Measurements from ENCODE around the gene CWC27.

The CWC27 gene

GRCh38 chr5:64978546-64978945, 209.8 kb downstream of the CWC27 start:
- Histone ChIP-seq H3K27me3 (ENCODE audit: insufficient read depth, low read length, poor library complexity) (no peaks in the 10 kb centered on the region), H3K27ac (ENCODE audit: low read depth, low read length) (no peak overlapping the region), H3K79me2 (ENCODE audit: control insufficient read depth, insufficient read depth, low read length) (no peaks in the 10 kb centered on the region), H2BK15ac (replicated peaks; ENCODE audit: low read depth) (no peak overlapping the region), H3K9ac (ENCODE audit: low read length) (no peak overlapping the region), H3K18ac (ENCODE audit: low read length) (no peak overlapping the region), H3K4me1 (ENCODE audit: control insufficient read depth, low read depth, low read length) (no peaks in the 10 kb centered on the region), H2BK120ac (ENCODE audit: low read depth, low read length) (no peak overlapping the region), H3K4me3 (ENCODE audit: low read length) (no peak overlapping the region), H2AK5ac (ENCODE audit: low read length) (no peak overlapping the region), H2BK5ac (ENCODE audit: low read length) (no peak overlapping the region), H3K4ac (ENCODE audit: low read depth, low read length) (no peak overlapping the region), H3K79me1 (ENCODE audit: low read length) (no peaks in the 10 kb centered on the region), H3K23ac (ENCODE audit: low read length) (no peak overlapping the region), H4K5ac (ENCODE audit: low read length) (no peak overlapping the region), H3K4me2 (ENCODE audit: low read length) (no peak overlapping the region), H3K56ac (ENCODE audit: low read length) (no peak overlapping the region), H4K8ac (ENCODE audit: low read depth, low read length) (no peak overlapping the region), H3K36me3 (ENCODE audit: control insufficient read depth, insufficient read depth, low read length) (no peaks in the 10 kb centered on the region)
- DNase-seq, result no peak
- no CpG with 5 or more reads among the region's 2 CpGs for WGBS (ENCODE audit: extremely low coverage, insufficient coverage, low lambda C conversion rate)

GRCh38 chr5:64979531-64979930, 210.8 kb downstream of the CWC27 start:
- Histone ChIP-seq H3K4me1 (ENCODE audit: control insufficient read depth, low read depth, low read length) (no peaks in the 10 kb centered on the region), H4K5ac (ENCODE audit: low read length) (no peak overlapping the region), H3K4me2 (ENCODE audit: low read length) (no peak overlapping the region), H3K56ac (ENCODE audit: low read length) (no peak overlapping the region), H3K4me3 (ENCODE audit: low read length) (no peak overlapping the region), H3K27me3 (ENCODE audit: insufficient read depth, low read length, poor library complexity) (no peaks in the 10 kb centered on the region), H2BK15ac (replicated peaks; ENCODE audit: low read depth) (no peak overlapping the region), H3K27ac (ENCODE audit: low read depth, low read length) (no peak overlapping the region), H2BK120ac (ENCODE audit: low read depth, low read length) (no peak overlapping the region), H4K8ac (ENCODE audit: low read depth, low read length) (no peak overlapping the region), H3K4ac (ENCODE audit: low read depth, low read length) (no peak overlapping the region), H2BK5ac (ENCODE audit: low read length) (no peak overlapping the region), H3K9ac (ENCODE audit: low read length) (no peak overlapping the region), H3K23ac (ENCODE audit: low read length) (no peak overlapping the region), H2AK5ac (ENCODE audit: low read length) (no peak overlapping the region), H3K18ac (ENCODE audit: low read length) (no peak overlapping the region), H3K79me2 (ENCODE audit: control insufficient read depth, insufficient read depth, low read length) (no peaks in the 10 kb centered on the region), H3K36me3 (ENCODE audit: control insufficient read depth, insufficient read depth, low read length) (no peaks in the 10 kb centered on the region), H3K79me1 (ENCODE audit: low read length) (no peaks in the 10 kb centered on the region)
- WGBS (ENCODE audit: extremely low coverage, insufficient coverage, low lambda C conversion rate), result no CpG with 5 or more reads among the region's 3 CpGs
- DNase-seq, result no peak

GRCh38 chr5:64980176-64980575, 211.4 kb downstream of the CWC27 start:
- Histone ChIP-seq H3K18ac (ENCODE audit: low read length) (no peak overlapping the region), H3K79me2 (ENCODE audit: control insufficient read depth, insufficient read depth, low read length) (no peaks in the 10 kb centered on the region), H3K27me3 (ENCODE audit: insufficient read depth, low read length, poor library complexity) (no peaks in the 10 kb centered on the region), H3K36me3 (ENCODE audit: control insufficient read depth, insufficient read depth, low read length) (no peaks in the 10 kb centered on the region), H2BK5ac (ENCODE audit: low read length) (no peak overlapping the region), H4K8ac (ENCODE audit: low read depth, low read length) (no peak overlapping the region), H3K9ac (ENCODE audit: low read length) (no peak overlapping the region), H3K27ac (ENCODE audit: low read depth, low read length) (no peak overlapping the region), H3K4ac (ENCODE audit: low read depth, low read length) (no peak overlapping the region), H3K56ac (ENCODE audit: low read length) (no peak overlapping the region), H3K4me3 (ENCODE audit: low read length) (no peak overlapping the region), H3K79me1 (ENCODE audit: low read length) (no peaks in the 10 kb centered on the region), H3K4me1 (ENCODE audit: control insufficient read depth, low read depth, low read length) (no peaks in the 10 kb centered on the region), H4K5ac (ENCODE audit: low read length) (no peak overlapping the region), H3K23ac (ENCODE audit: low read length) (no peak overlapping the region), H3K4me2 (ENCODE audit: low read length) (no peak overlapping the region), H2BK15ac (replicated peaks; ENCODE audit: low read depth) (no peak overlapping the region), H2AK5ac (ENCODE audit: low read length) (no peak overlapping the region), H2BK120ac (ENCODE audit: low read depth, low read length) (no peak overlapping the region)
- DNase-seq, result no peak
- WGBS (ENCODE audit: extremely low coverage, insufficient coverage, low lambda C conversion rate), result no CpG with 5 or more reads among the region's 2 CpGs

- Histone ChIP-seq H3K4ac (ENCODE audit: low read depth, low read length) (no peak overlapping the region), H3K4me1 (ENCODE audit: control insufficient read depth, low read depth, low read length) (no peaks in the 10 kb centered on the region), H3K27ac (ENCODE audit: low read depth, low read length) (no peak overlapping the region), H3K4me2 (ENCODE audit: low read length) (no peak overlapping the region), H2AK5ac (ENCODE audit: low read length) (no peak overlapping the region), H3K23ac (ENCODE audit: low read length) (no peak overlapping the region), H2BK120ac (ENCODE audit: low read depth, low read length) (no peak overlapping the region), H2BK15ac (replicated peaks; ENCODE audit: low read depth) (no peak overlapping the region), H3K36me3 (ENCODE audit: control insufficient read depth, insufficient read depth, low read length) (no peaks in the 10 kb centered on the region), H3K9ac (ENCODE audit: low read length) (no peak overlapping the region), H3K79me2 (ENCODE audit: control insufficient read depth, insufficient read depth, low read length) (no peaks in the 10 kb centered on the region), H3K79me1 (ENCODE audit: low read length) (no peaks in the 10 kb centered on the region), H4K8ac (ENCODE audit: low read depth, low read length) (no peak overlapping the region), H3K18ac (ENCODE audit: low read length) (no peak overlapping the region), H3K56ac (ENCODE audit: low read length) (no peak overlapping the region), H3K27me3 (ENCODE audit: insufficient read depth, low read length, poor library complexity) (no peaks in the 10 kb centered on the region), H4K5ac (ENCODE audit: low read length) (no peak overlapping the region), H2BK5ac (ENCODE audit: low read length) (no peak overlapping the region), H3K4me3 (ENCODE audit: low read length) (no peak overlapping the region)
- no CpG with 5 or more reads among the region's 1 CpG for WGBS (ENCODE audit: extremely low coverage, insufficient coverage, low lambda C conversion rate)
- DNase-seq, result no peak
Observed at GRCh38 chr5:64987768-64988167, 219.0 kb downstream of the CWC27 start.

GRCh38 chr5:65009207-65009606, 240.5 kb downstream of the CWC27 start:
- no peak overlapping the region for H4K5ac ChIP-seq (ENCODE audit: low read length)
- H2AK5ac ChIP-seq (ENCODE audit: low read length), result no peak overlapping the region
- no peak overlapping the region for H3K27ac ChIP-seq (ENCODE audit: low read depth, low read length)
- H3K4me2 ChIP-seq (ENCODE audit: low read length), result no peak overlapping the region
- no peak overlapping the region for H2BK5ac ChIP-seq (ENCODE audit: low read length)
- no peak overlapping the region for H2BK15ac ChIP-seq (replicated peaks; ENCODE audit: low read depth)
- no peak overlapping the region for H3K4me3 ChIP-seq (ENCODE audit: low read length)
- no peak overlapping the region for H3K9ac ChIP-seq (ENCODE audit: low read length)
- H3K18ac ChIP-seq (ENCODE audit: low read length), result no peak overlapping the region
- no peaks in the 10 kb centered on the region for H3K27me3 ChIP-seq (ENCODE audit: insufficient read depth, low read length, poor library complexity)
- no peak overlapping the region for H3K4ac ChIP-seq (ENCODE audit: low read depth, low read length)
- H3K56ac ChIP-seq (ENCODE audit: low read length), result no peak overlapping the region
- H3K23ac ChIP-seq (ENCODE audit: low read length), result no peak overlapping the region
- no peaks in the 10 kb centered on the region for H3K79me2 ChIP-seq (ENCODE audit: control insufficient read depth, insufficient read depth, low read length)
- no peak overlapping the region for H4K8ac ChIP-seq (ENCODE audit: low read depth, low read length)
- H3K4me1 ChIP-seq (ENCODE audit: control insufficient read depth, low read depth, low read length), result no peaks in the 10 kb centered on the region
- H3K36me3 ChIP-seq (ENCODE audit: control insufficient read depth, insufficient read depth, low read length), result no peaks in the 10 kb centered on the region
- H3K79me1 ChIP-seq (ENCODE audit: low read length), result no peaks in the 10 kb centered on the region
- WGBS (ENCODE audit: extremely low coverage, insufficient coverage, low lambda C conversion rate), result no CpG with 5 or more reads among the region's 1 CpG
- no peak for DNase-seq
- no peak overlapping the region for H2BK120ac ChIP-seq (ENCODE audit: low read depth, low read length)

GRCh38 chr5:65010841-65011240, 242.1 kb downstream of the CWC27 start:
- WGBS (ENCODE audit: extremely low coverage, insufficient coverage, low lambda C conversion rate), result no CpG with 5 or more reads among the region's 1 CpG
- Histone ChIP-seq H2AK5ac (ENCODE audit: low read length) (no peak overlapping the region), H2BK15ac (replicated peaks; ENCODE audit: low read depth) (no peak overlapping the region), H3K56ac (ENCODE audit: low read length) (no peak overlapping the region), H3K36me3 (ENCODE audit: control insufficient read depth, insufficient read depth, low read length) (no peaks in the 10 kb centered on the region), H3K9ac (ENCODE audit: low read length) (no peak overlapping the region), H3K4me3 (ENCODE audit: low read length) (no peak overlapping the region), H3K27me3 (ENCODE audit: insufficient read depth, low read length, poor library complexity) (no peaks in the 10 kb centered on the region), H2BK5ac (ENCODE audit: low read length) (no peak overlapping the region), H4K5ac (ENCODE audit: low read length) (no peak overlapping the region), H3K18ac (ENCODE audit: low read length) (no peak overlapping the region), H4K8ac (ENCODE audit: low read depth, low read length) (no peak overlapping the region), H3K4me1 (ENCODE audit: control insufficient read depth, low read depth, low read length) (peaks cover 4% of the 10 kb centered on the region), H3K23ac (ENCODE audit: low read length) (no peak overlapping the region), H2BK120ac (ENCODE audit: low read depth, low read length) (no peak overlapping the region), H3K79me1 (ENCODE audit: low read length) (no peaks in the 10 kb centered on the region), H3K27ac (ENCODE audit: low read depth, low read length) (no peak overlapping the region), H3K4me2 (ENCODE audit: low read length) (no peak overlapping the region), H3K4ac (ENCODE audit: low read depth, low read length) (no peak overlapping the region), H3K79me2 (ENCODE audit: control insufficient read depth, insufficient read depth, low read length) (no peaks in the 10 kb centered on the region)
- DNase-seq, result no peak
